Ureter (tissue), 1 donor: ENCODE measurements around the gene SPATA6L. TPM values are rescaled to one million over a fixed set of nuclear protein-coding genes. Genes with fewer than 3 reads are reported as not detected.

ENCODE experiments used
- DNase-seq: peaks from one replicate; pipeline ENCODE4 v3.0.0-alpha.2; 2020; ENCODE audit warnings: low spot score
- total RNA-seq: library from RNA; stranded (reverse); gene quantifications from one replicate; pipeline ENCODE4 v1.2.4, GENCODE V29; 2023
- donor health status: DM: yes; HTN: yes; CAD: no.

SPATA6L gene
- total RNA-seq, 1 donor from 2014 or later = 23.1 TPM

- DNase-seq = no peak
Observed at GRCh38 chr9:4550777-4551484, 115.3 kb downstream of the SPATA6L start.

GRCh38 chr9:4549751-4550295, 116.5 kb downstream of the SPATA6L start:
- DNase-seq = no peak

- no peak for DNase-seq
Observed at GRCh38 chr9:4548811-4549725, 117.2 kb downstream of the SPATA6L start.

Other genes starting within 250 kb of the SPATA6L start
- 5.0 TPM for gene SLC1A1, start 176.0 kb downstream of the SPATA6L start, total RNA-seq
- gene PLPP6, start 4.2 kb downstream of the SPATA6L start, total RNA-seq = 11.4 TPM
- gene CDC37L1, start 13.1 kb upstream of the SPATA6L start, total RNA-seq = 18.3 TPM
- gene AK3, start 74.7 kb upstream of the SPATA6L start, total RNA-seq = 81.6 TPM
- gene RCL1, start 126.5 kb upstream of the SPATA6L start, total RNA-seq = 35.1 TPM